Measurements from ENCODE around the gene GPR108.

DNA sequence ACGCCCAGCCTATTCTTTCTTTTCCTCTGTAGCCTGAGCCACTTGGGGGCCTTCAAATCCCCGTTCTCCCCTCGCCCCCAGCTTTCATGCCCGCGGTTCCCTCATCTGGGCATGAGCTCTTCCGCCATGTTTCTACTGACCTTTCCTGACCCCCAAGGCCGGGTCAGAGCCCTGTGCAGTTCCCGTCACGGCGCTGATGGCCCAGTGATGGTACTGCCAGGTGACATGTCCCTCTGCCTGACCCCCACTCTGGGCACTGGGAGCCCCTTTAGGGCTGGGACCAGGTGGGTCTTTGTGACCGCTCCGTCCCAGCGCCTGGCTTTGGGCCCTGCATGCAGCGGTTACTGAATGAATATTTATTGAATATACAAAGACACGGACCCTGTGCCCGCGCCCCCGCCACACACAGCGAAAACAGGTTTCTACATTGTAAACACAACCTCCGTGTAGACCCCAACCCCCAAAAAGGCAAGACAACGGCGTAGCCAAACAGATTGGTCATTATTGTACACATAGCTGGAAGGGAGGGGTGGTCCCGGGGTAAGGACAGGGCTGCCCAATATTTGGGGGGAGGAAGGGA lies 7.7 kb downstream of the GPR108 start:
- no peak for TF ChIP-seq GABPA (IDR thresholded peaks at IDR 0.05; ENCODE audit: borderline replicate concordance, insufficient read depth, low read length)
- TF ChIP-seq, protein P1, sequence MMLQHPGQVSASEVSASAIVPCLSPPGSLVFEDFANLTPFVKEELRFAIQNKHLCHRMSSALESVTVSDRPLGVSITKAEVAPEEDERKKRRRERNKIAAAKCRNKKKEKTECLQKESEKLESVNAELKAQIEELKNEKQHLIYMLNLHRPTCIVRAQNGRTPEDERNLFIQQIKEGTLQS (IDR thresholded peaks at IDR 0.05; ENCODE audit: insufficient read depth, low read depth, low read length) = no peak
- no peak for TF ChIP-seq POLR2A (IDR thresholded peaks at IDR 0.05; ENCODE audit: control extremely low read depth in 1 of 2, low read depth in 2 of 2, low read length in 2 of 2)
